SK-N-SH (cell line): ENCODE results near the gene LMBR1. TPM values are rescaled to one million over a fixed set of nuclear protein-coding genes. Genes with fewer than 3 reads are reported as not detected.
A peak's percentile ranks its signal among the peaks of the same experiment; 100 is the strongest.

ENCODE experiments used
- CTCF ChIA-PET: fragments of 300-600, 350-600 bp; formaldehyde crosslinking; extraction: SDS; loops from one replicate; lab custom pipeline; 2021; lab: Yijun Ruan, JAX
- POLR2A ChIA-PET: fragments of 350-600 bp; sonication (Branson Sonifier 250); formaldehyde crosslinking; extraction: SDS; loops from one replicate; lab custom pipeline; 2020; ENCODE audit warnings: antibody characterized with exemption, inconsistent platforms; lab: Yijun Ruan, JAX
- DNase-seq: peaks from one replicate; pipeline ENCODE4 v3.0.0; 2012
- H2AFZ ChIP-seq: fragments of 200-600 bp; sonication (generic); 2 replicates; pipeline ENCODE4 v1.8.1; 2016; ENCODE audit warnings: antibody characterized with exemption, mild to moderate bottlenecking, low read depth
- H3F3A ChIP-seq: fragments of 200-600 bp; sonication (generic); replicated peaks from 2 replicates; pipeline ENCODE3; 2016; ENCODE audit warnings: antibody characterized with exemption, mild to moderate bottlenecking; ENCODE audit not compliant: insufficient read depth
- H3K27ac ChIP-seq, 2 experiments: fragments of 200-500 bp in 1 of 2; fragments of 200-600 bp in 1 of 2; sonication (Bioruptor generic) in 1 of 2; sonication (generic), shearing (Covaris generic) in 1 of 2; 2 replicates each; pipeline versions ENCODE4 v1.5.1 to v1.6.1; 2014 to 2016; ENCODE audit warnings: low read depth in 2 of 2, inconsistent platforms in 1 of 2, low read length in 1 of 2, mild to moderate bottlenecking in 1 of 2, mixed read lengths in 1 of 2
- H3K27me3 ChIP-seq: fragments of 200-600 bp; sonication (generic), shearing (Covaris generic); 2 replicates; pipeline ENCODE4 v1.6.1; 2016; ENCODE audit warnings: mixed run types; ENCODE audit not compliant: insufficient read depth
- H3K36me3 ChIP-seq, 2 experiments: fragments of 200-500 bp in 1 of 2; fragments of 200-600 bp in 1 of 2; sonication (Bioruptor generic) in 1 of 2; sonication (generic) in 1 of 2; replicated peaks in 1 of 2; 2 replicates each; pipeline versions ENCODE3 to v1.5.1; 2014 to 2016; ENCODE audit warnings: low read length in 1 of 2, mild to moderate bottlenecking in 1 of 2; ENCODE audit not compliant: insufficient read depth in 2 of 2, control insufficient read depth in 1 of 2
- H3K4me1 ChIP-seq, 2 experiments: fragments of 200-500 bp in 1 of 2; fragments of 200-600 bp in 1 of 2; sonication (Bioruptor generic) in 1 of 2; sonication (generic), shearing (Covaris generic) in 1 of 2; 2 replicates each; pipeline versions ENCODE4 v1.5.1 to v1.6.1; 2014 to 2016; ENCODE audit warnings: low read depth in 1 of 2, low read length in 1 of 2, mixed run types in 1 of 2; ENCODE audit not compliant: insufficient read depth in 2 of 2, control insufficient read depth in 1 of 2
- H3K4me2 ChIP-seq: fragments of 200-600 bp; sonication (generic), shearing (Covaris generic); 2 replicates; pipeline ENCODE4 v1.6.1; 2017; ENCODE audit warnings: mixed run types
- H3K4me3 ChIP-seq, 2 experiments: fragments of 200-500 bp in 1 of 2; fragments of 200-600 bp in 1 of 2; sonication (Bioruptor generic) in 1 of 2; sonication (generic), shearing (Covaris generic) in 1 of 2; 2 replicates each; pipeline versions ENCODE4 v1.5.1 to v1.8.1; 2014 to 2016; ENCODE audit warnings: low read depth in 2 of 2, inconsistent platforms in 1 of 2, low read length in 1 of 2, mild to moderate bottlenecking in 1 of 2, mixed read lengths in 1 of 2, moderate library complexity in 1 of 2
- H3K79me2 ChIP-seq: fragments of 200-600 bp; sonication (generic); 2 replicates; pipeline ENCODE4 v1.8.1; 2017; ENCODE audit warnings: mild to moderate bottlenecking; ENCODE audit not compliant: insufficient read depth
- H3K9ac ChIP-seq: fragments of 200-600 bp; sonication (generic); 2 replicates; pipeline ENCODE4 v1.6.1; 2017; ENCODE audit warnings: mixed run types
- H3K9me2 ChIP-seq: fragments of 200-600 bp; sonication (generic); 2 replicates; pipeline ENCODE4 v1.6.1; 2017; ENCODE audit warnings: mixed run types
- H3K9me3 ChIP-seq: fragments of 200-600 bp; sonication (generic); 2 replicates; pipeline ENCODE4 v1.6.1; 2017; ENCODE audit warnings: mixed run types, mild to moderate bottlenecking, moderate library complexity
- H4K20me1 ChIP-seq: fragments of 200-600 bp; sonication (generic); 2 replicates; pipeline ENCODE4 v1.6.1; 2017; ENCODE audit warnings: mild to moderate bottlenecking, mixed run types; ENCODE audit not compliant: insufficient read depth
- ELF1 ChIP-seq: IDR thresholded peaks from 2 replicates; pipeline ENCODE4 v1.4.0; 2012
- EP300 ChIP-seq, 2 experiments: IDR thresholded peaks; 2 replicates each; pipeline versions ENCODE4 v1.4.0 to v1.6.1; 2012; ENCODE audit warnings: borderline replicate concordance in 1 of 2, low read depth in 1 of 2, low read length in 1 of 2
- EZH2phosphoT487 ChIP-seq: fragments of 200-600 bp; sonication (generic); IDR thresholded peaks from 2 replicates; pipeline ENCODE4 v1.6.1; 2017; ENCODE audit warnings: low read depth, mixed run types, mild to moderate bottlenecking, antibody characterized with exemption, moderate library complexity, borderline replicate concordance
- FOXM1 ChIP-seq: IDR thresholded peaks from 2 replicates; pipeline ENCODE4 v1.4.0; 2012; ENCODE audit warnings: low read depth, mild to moderate bottlenecking
- GATA2 ChIP-seq: sonication (generic); formaldehyde crosslinking; IDR thresholded peaks from 2 replicates; pipeline ENCODE4 v1.5.0; 2020; ENCODE audit warnings: mild to moderate bottlenecking, missing genetic modification reagents
- IRF3 ChIP-seq: fragments of 150-350 bp; IDR thresholded peaks from 2 replicates; pipeline ENCODE4 v1.6.1; 2016; ENCODE audit warnings: mild to moderate bottlenecking, low read depth, low read length
- MAX ChIP-seq: IDR thresholded peaks from 2 replicates; pipeline ENCODE4 v1.4.0; 2012; ENCODE audit warnings: low read depth
- MEF2A ChIP-seq: IDR thresholded peaks from 2 replicates; pipeline ENCODE4 v1.4.0; 2012; ENCODE audit warnings: low read depth, borderline replicate concordance
- NFIC ChIP-seq: IDR thresholded peaks from 2 replicates; pipeline ENCODE4 v1.4.0; 2012; ENCODE audit warnings: borderline replicate concordance
- NRF1 ChIP-seq: IDR thresholded peaks from 2 replicates; pipeline ENCODE4 v1.6.1; 2012; ENCODE audit warnings: low read depth, mild to moderate bottlenecking, low read length
- REST ChIP-seq: IDR thresholded peaks from 2 replicates; pipeline ENCODE4 v1.6.1; 2012; ENCODE audit warnings: mild to moderate bottlenecking, low read depth, low read length, moderate library complexity
- RFX5 ChIP-seq: IDR thresholded peaks from 2 replicates; pipeline ENCODE4 v1.6.1; 2012; ENCODE audit warnings: mild to moderate bottlenecking, improper control_type of control experiment, low read length
- SIN3A ChIP-seq: IDR thresholded peaks from 2 replicates; pipeline ENCODE4 v1.6.1; 2012; ENCODE audit warnings: low read depth, mild to moderate bottlenecking, low read length, moderate library complexity, borderline replicate concordance
- SMC3 ChIP-seq: IDR thresholded peaks from 2 replicates; pipeline ENCODE4 v1.6.1; 2012; ENCODE audit warnings: low read depth, low read length, improper control_type of control experiment
- TEAD4 ChIP-seq: IDR thresholded peaks from 2 replicates; pipeline ENCODE4 v1.4.0; 2012; ENCODE audit warnings: mild to moderate bottlenecking, borderline replicate concordance; ENCODE audit not compliant: insufficient read depth
- USF2 ChIP-seq: fragments of 150-350 bp; IDR thresholded peaks from 2 replicates; pipeline ENCODE4 v1.6.1; 2017; ENCODE audit warnings: antibody characterized with exemption, low read length, low read depth, borderline replicate concordance
- WGBS: methylation state at CpG from one replicate; pipeline ENCODE4 v1.1.6; 2017; ENCODE audit warnings: low lambda C conversion rate; 5-methylcytosine and 5-hydroxymethylcytosine counted together
- polyA plus RNA-seq, 3 experiments: library from polyadenylated mRNA; depleted of rRNA; stranded (reverse); fragments of >200 nt; gene quantifications; 2 replicates each; pipeline ENCODE4 v1.2.3, GENCODE V29; 2012

Gene LMBR1
- polyA plus RNA-seq, 1 of the 3 experiments (the other 2 are of a cell fraction) = 24.6 TPM

- CTCF ChIA-PET = no interaction called here
- Histone ChIP-seq H3K27me3 (no peaks in the 10 kb centered on the region), H3K79me2 (no peaks in the 10 kb centered on the region), H3K9me3 (no peaks in the 10 kb centered on the region), H3K36me3 (no peaks in the 10 kb centered on the region), H3K27ac (peak overlapping the region in 1 of 2 experiments; percentile 75; a peak in 1 of 4 replicates), H3K4me2 (peak overlapping the region; percentile 79), H2AFZ (peak overlapping the region; percentile 90), H3K4me3 (peak overlapping the region; percentile 78 to 100), H3K9ac (peak overlapping the region; percentile 80; the same call in 1 of the 2 replicates), H3K9me2 (no peaks in the 10 kb centered on the region), H4K20me1 (no peaks in the 10 kb centered on the region), H3K4me1 (peaks cover 9 to 19% of the 10 kb centered on the region in 2 experiments; a peak in 3 of 4 replicates), H3F3A (no peaks in the 10 kb centered on the region)
- WGBS = 89% methylated on average over 46 of the region's 52 CpGs
- no peak for DNase-seq
- POLR2A ChIA-PET = no interaction called here
- no peak for TF ChIP-seq RFX5
- no peak for TF ChIP-seq NFIC
- no peak for TF ChIP-seq FOXM1
- TF ChIP-seq MAX = no peak
- no peak for TF ChIP-seq GATA2 (CRISPR knock-in tag)
These were observed 253.3 kb downstream of the LMBR1 start for GRCh38 chr7:156639426-156640256.

GRCh38 chr7:156638443-156639077, 254.4 kb downstream of the LMBR1 start:
- no peak overlapping the region for H3K4me3 ChIP-seq
- ChIA-PET POLR2A (no interaction called here), CTCF (interaction anchor here (0.9 kb wide), 1 partner anchor 23 kb away, joined by 3 read pairs; no protein-coding TSS in a partner anchor)
- peak overlapping the region; percentile 3; the same call in 1 of the 2 replicates for H3K4me2 ChIP-seq
- no peaks in the 10 kb centered on the region for H3K9me3 ChIP-seq
- H3K79me2 ChIP-seq = no peaks in the 10 kb centered on the region
- no peaks in the 10 kb centered on the region for H3K36me3 ChIP-seq
- no peak overlapping the region for H3K27ac ChIP-seq
- TF ChIP-seq IRF3 = no peak
- TF ChIP-seq TEAD4 = no peak
- TF ChIP-seq RFX5 = no peak
- no peak for TF ChIP-seq EP300 (IDR thresholded peaks at IDR 0.05; ENCODE audit: borderline replicate concordance in 1 of 2, low read depth in 1 of 2, low read length in 1 of 2)
- no peak for TF ChIP-seq SMC3
- no peak for TF ChIP-seq REST
- no peak for TF ChIP-seq USF2
- TF ChIP-seq ELF1 = no peak
- TF ChIP-seq EZH2phosphoT487 = no peak
- no peak for TF ChIP-seq MEF2A
- no peak for TF ChIP-seq NRF1
- no peak for TF ChIP-seq SIN3A
- no peak overlapping the region for H2AFZ ChIP-seq
- H3K4me1 ChIP-seq = peaks cover 9 to 19% of the 10 kb centered on the region in 2 experiments; a peak in 3 of 4 replicates
- H3K27me3 ChIP-seq = no peaks in the 10 kb centered on the region
- no peaks in the 10 kb centered on the region for H4K20me1 ChIP-seq
- H3K9ac ChIP-seq = no peak overlapping the region
- WGBS = 95% methylated on average over 8 of the region's 8 CpGs
- no peaks in the 10 kb centered on the region for H3F3A ChIP-seq
- H3K9me2 ChIP-seq = no peaks in the 10 kb centered on the region
- no peak for DNase-seq
